ENCODE measurements around the gene UMAD1. TPM values are rescaled to one million over a fixed set of nuclear protein-coding genes. Genes with fewer than 3 reads are reported as not detected.

UMAD1 gene
- total and polyA plus RNA-seq, 2 of the 4 experiments (the other 2 are of a cell fraction) = 5.2 to 8.4 TPM

GRCh38 chr7:7789551-7789988 lies 149.0 kb downstream of the UMAD1 start:
- Histone ChIP-seq H3K4me3 (ENCODE audit: insufficient read depth, low read depth, low read length) (no peak overlapping the region), H2AK5ac (ENCODE audit: low read depth, low read length) (no peak overlapping the region), H3K36me3 (ENCODE audit: control insufficient read depth, insufficient read depth, low read length) (no peaks in the 10 kb centered on the region), H3K27me3 (ENCODE audit: control insufficient read depth, insufficient read depth, low read length) (no peaks in the 10 kb centered on the region), H3K18ac (ENCODE audit: low read depth, low read length) (no peak overlapping the region), H4K20me1 (ENCODE audit: insufficient read depth, low read length) (no peaks in the 10 kb centered on the region), H3K9me3 (ENCODE audit: control insufficient read depth, insufficient read depth, low read length) (no peaks in the 10 kb centered on the region), H2BK15ac (ENCODE audit: low read depth, low read length) (no peak overlapping the region), H4K5ac (ENCODE audit: low read depth, low read length) (no peak overlapping the region), H2AFZ (replicated peaks; ENCODE audit: low read length, poor library complexity) (no peak overlapping the region), H3K56ac (ENCODE audit: extremely low read depth, insufficient read depth, low read length) (no peak overlapping the region), H3K9ac (ENCODE audit: low read depth, low read length) (no peak overlapping the region), H3K79me1 (ENCODE audit: low read depth in 1 of 2, low read length in 2 of 2) (no peaks in the 10 kb centered on the region), H4K8ac (ENCODE audit: low read depth in 2 of 2, low read length in 2 of 2) (no peak overlapping the region), H3K4me1 (ENCODE audit: control insufficient read depth, insufficient read depth, low read length) (peaks cover 6% of the 10 kb centered on the region), H2BK20ac (ENCODE audit: low read depth, low read length) (no peak overlapping the region), H2BK120ac (ENCODE audit: low read depth, low read length) (no peak overlapping the region), H4K91ac (ENCODE audit: insufficient read depth, low read depth, low read length) (no peak overlapping the region), H2AK9ac (replicated peaks; ENCODE audit: low read depth, low read length, poor library complexity) (no peak overlapping the region), H3K23ac (ENCODE audit: low read depth, low read length) (no peak overlapping the region), H3K4me2 (ENCODE audit: low read depth, low read length) (no peak overlapping the region), H3K27ac (ENCODE audit: insufficient read depth, low read length) (no peak overlapping the region), H2BK5ac (ENCODE audit: low read depth, low read length, poor library complexity, severe bottlenecking) (no peak overlapping the region), H3K14ac (replicated peaks; ENCODE audit: low read depth, low read length) (no peak overlapping the region), H3K4ac (ENCODE audit: low read depth, low read length) (no peak overlapping the region), H3K9me1 (ENCODE audit: insufficient read depth, low read length) (no peaks in the 10 kb centered on the region)
- in situ Hi-C loops (cut with MboI; ENCODE audit: low sequenced_read_pairs) (no loop called here), intact Hi-C loops (cut with micrococcal nuclease) (no loop called here), dilution Hi-C loops (cut with HindIII; ENCODE audit: low sequenced_read_pairs, unreplicated experiment) (no loop called here)
- TF ChIP-seq POLR2A (IDR thresholded peaks at IDR 0.05; ENCODE audit: low read depth, low read length) (no peak), MXI1 (IDR thresholded peaks at IDR 0.05; ENCODE audit: borderline replicate concordance, low read depth, low read length) (no peak), ELK1 (IDR thresholded peaks at IDR 0.05; ENCODE audit: borderline replicate concordance, low read depth, low read length) (no peak), BHLHE40 (IDR thresholded peaks at IDR 0.05; ENCODE audit: low read depth, low read length) (no peak), RFX5 (IDR thresholded peaks at IDR 0.05; ENCODE audit: low read depth, low read length) (no peak), RCOR1 (IDR thresholded peaks at IDR 0.05; ENCODE audit: insufficient replicate concordance, low read length) (no peak), SMC3 (IDR thresholded peaks at IDR 0.05; ENCODE audit: low read depth, low read length) (no peak), MAZ (IDR thresholded peaks at IDR 0.05; ENCODE audit: borderline replicate concordance, low read depth, low read length) (no peak), CEBPB (IDR thresholded peaks at IDR 0.05; ENCODE audit: low read depth, low read length) (no peak), CTCF (conservative IDR thresholded peaks at IDR 0.05; ENCODE audit: low read depth, low read length) (no peak), RAD21 (IDR thresholded peaks at IDR 0.05; ENCODE audit: low read length) (no peak), NFE2L2 (IDR thresholded peaks at IDR 0.05; ENCODE audit: low read depth, low read length) (no peak), MAFK (IDR thresholded peaks at IDR 0.05; ENCODE audit: low read depth, low read length) (no peak), FOS (IDR thresholded peaks at IDR 0.05; ENCODE audit: low read depth, low read length) (no peak), USF2 (IDR thresholded peaks at IDR 0.05; ENCODE audit: low read depth, low read length) (no peak), CHD1 (IDR thresholded peaks at IDR 0.05; ENCODE audit: low read depth, low read length) (no peak)
- DNase-seq = no peak
- ChIA-PET CTCF (interaction anchor here (0.6 to 1.0 kb wide), 2 partner anchors 18 to 145 kb away, joined by 3 read pairs; no protein-coding TSS in a partner anchor), POLR2A (ENCODE audit: unreplicated experiment) (interaction anchor here (0.6 kb wide), 1 partner anchor 297 kb away, joined by 7 read pairs; no protein-coding TSS in a partner anchor)
- no TSS peak for BruUV-seq (replicated peaks)
- no CpG with 5 or more reads among the region's 3 CpGs for WGBS, 2 experiments (ENCODE audit: extremely low coverage in 2 of 2, insufficient read length in 1 of 2)
- ATAC-seq (ENCODE audit: low read depth) = no peak
